ENCODE measurements around the gene DHRSX. TPM values are rescaled to one million over a fixed set of nuclear protein-coding genes. Genes with fewer than 3 reads are reported as not detected.
A peak's percentile ranks its signal among the peaks of the same experiment; 100 is the strongest.
"Not testable (repeated sequence)": the region's sequence is repeated elsewhere in the genome, so short reads cannot be mapped to it uniquely, and the experiment has no call there.

DHRSX gene
- total RNA-seq, 6 donors from 2014 or later: 18.2 to 34.8 (median 21.2) TPM

GRCh38 chrX:2507904-2508627 is 7.3 kb upstream of the DHRSX start:
- Histone ChIP-seq H3K27ac (no peak overlapping the region), H3K9me3 (no peaks in the 10 kb centered on the region), H3K36me3 (no peaks in the 10 kb centered on the region), H3K4me1 (no peaks in the 10 kb centered on the region), H3K4me3 (no peak overlapping the region), H3K27me3 (no peaks in the 10 kb centered on the region)
- TF ChIP-seq EP300 (IDR thresholded peaks at IDR 0.05): no peak
- no peak for TF ChIP-seq POLR2A (IDR thresholded peaks at IDR 0.05)
- no peak for TF ChIP-seq CTCF (IDR thresholded peaks at IDR 0.05)
- TF ChIP-seq POLR2AphosphoS5 (IDR thresholded peaks at IDR 0.05): no peak
- no peak for DNase-seq
- 74 to 82% methylated on average over 7 to 8 of the region's 8 CpGs for WGBS, 2 donors
- no peak for ATAC-seq (ENCODE audit: low FRiP score in 2 of 2)

DNA sequence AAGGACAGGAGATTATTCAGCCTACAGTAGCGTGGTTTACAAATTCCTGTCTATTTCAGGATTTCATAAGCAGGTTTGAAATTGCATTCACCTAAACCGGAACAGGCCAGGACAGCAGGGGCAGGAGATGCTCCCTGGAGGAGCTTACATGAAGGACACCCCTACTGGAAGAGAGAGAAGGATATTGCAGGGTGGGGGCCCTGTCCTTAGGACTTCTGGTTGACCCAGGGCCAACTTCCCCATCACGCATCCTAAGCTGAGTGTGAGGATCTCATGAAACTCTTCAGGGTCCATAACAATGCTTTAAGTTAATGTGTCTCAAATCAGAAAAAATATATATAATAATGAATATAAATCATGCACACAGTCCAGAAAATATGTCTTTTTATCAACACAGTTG is 6.4 kb upstream of the DHRSX start:
- WGBS, 2 donors: 84 to 92% methylated on average over 3 of the region's 3 CpGs
- Histone ChIP-seq H3K27ac (no peak overlapping the region), H3K9me3 (no peaks in the 10 kb centered on the region), H3K4me1 (peaks cover 0 to 4% (median under 1%) of the 10 kb centered on the region in 4 donors), H3K36me3 (no peaks in the 10 kb centered on the region), H3K27me3 (no peaks in the 10 kb centered on the region), H3K4me3 (no peak overlapping the region)
- DNase-seq: no peak
- no peak for ATAC-seq (ENCODE audit: low FRiP score in 2 of 2)
- TF ChIP-seq POLR2AphosphoS5 (IDR thresholded peaks at IDR 0.05) (no peak), CTCF (IDR thresholded peaks at IDR 0.05) (no peak), POLR2A (IDR thresholded peaks at IDR 0.05) (no peak), EP300 (IDR thresholded peaks at IDR 0.05) (no peak)

GRCh38 chrX:2505341-2505740 is 4.6 kb upstream of the DHRSX start:
- H3K4me1 ChIP-seq; DNase-seq; H3K27ac ChIP-seq; H3K9me3 ChIP-seq; H3K4me3 ChIP-seq; H3K36me3 ChIP-seq; H3K27me3 ChIP-seq; ATAC-seq (ENCODE audit: low FRiP score in 2 of 2): not testable (repeated sequence)
- WGBS, 2 donors: 89 to 95% methylated on average over 8 of the region's 8 CpGs

GRCh38 chrX:2504706-2505332 is 4.0 kb upstream of the DHRSX start:
- no peaks in the 10 kb centered on the region for H3K27me3 ChIP-seq
- TF ChIP-seq EP300 (IDR thresholded peaks at IDR 0.05): no peak
- TF ChIP-seq CTCF (IDR thresholded peaks at IDR 0.05): no peak
- WGBS, 2 donors: 63 to 78% methylated on average over 6 to 7 of the region's 7 CpGs
- DNase-seq (no peak), ATAC-seq (ENCODE audit: low FRiP score in 2 of 2) (no peak)
- no peaks in the 10 kb centered on the region for H3K9me3 ChIP-seq
- H3K4me3 ChIP-seq: no peak overlapping the region
- no peak overlapping the region for H3K27ac ChIP-seq
- H3K36me3 ChIP-seq: no peaks in the 10 kb centered on the region
- peaks cover under 1 to 9% (median 3%) of the 10 kb centered on the region in 4 donors for H3K4me1 ChIP-seq

DNA sequence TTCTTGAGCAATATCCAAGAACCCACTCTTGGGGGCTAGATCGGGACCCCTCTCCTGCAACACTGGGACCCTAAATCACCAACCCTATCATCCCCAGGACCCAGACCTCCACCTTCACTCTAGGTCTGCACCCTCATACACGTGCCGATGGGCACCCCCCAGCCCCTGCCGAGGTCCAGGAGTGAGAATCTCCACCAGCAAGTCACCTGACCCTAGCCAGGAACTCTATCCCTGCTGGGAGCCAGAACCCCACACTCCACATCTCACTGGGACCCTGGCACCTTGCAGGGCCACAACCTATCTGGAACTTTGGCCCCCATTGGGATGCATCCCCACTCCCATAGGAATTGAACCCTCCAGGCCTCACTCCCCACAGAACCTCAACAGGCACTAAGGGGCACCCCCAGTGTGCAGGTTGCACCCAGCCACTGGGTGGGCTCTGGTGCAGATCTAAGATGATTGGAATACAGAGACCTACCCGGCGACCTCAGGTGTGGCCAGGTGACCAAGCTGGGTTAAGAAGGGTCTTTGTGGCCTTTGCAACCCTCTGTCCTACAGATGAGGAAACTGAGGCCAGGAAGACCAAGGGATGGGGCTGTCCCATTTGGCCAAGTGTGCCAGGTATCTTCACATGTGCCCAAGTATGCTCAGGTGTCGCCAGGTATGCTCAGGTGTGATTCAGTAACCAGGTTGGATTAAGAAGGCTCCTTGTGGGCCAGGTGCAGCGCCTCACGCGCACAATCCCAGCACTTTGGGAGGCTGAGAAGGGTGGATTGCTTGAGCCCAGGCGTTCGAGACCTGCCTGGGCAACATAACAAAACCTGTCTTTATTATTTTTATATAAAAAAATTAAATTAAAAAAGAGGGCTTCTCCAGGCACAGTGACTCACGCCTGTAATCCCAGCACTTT is 3.1 kb upstream of the DHRSX start:
- WGBS, 2 donors: 92% methylated on average over 13 of the region's 13 CpGs
- peak in 1 of 2 donors; percentile 27 for DNase-seq
- no peak for TF ChIP-seq EP300 (IDR thresholded peaks at IDR 0.05)
- TF ChIP-seq POLR2AphosphoS5 (IDR thresholded peaks at IDR 0.05): no peak
- no peak for TF ChIP-seq CTCF (IDR thresholded peaks at IDR 0.05)
- no peak for TF ChIP-seq POLR2A (IDR thresholded peaks at IDR 0.05)

More for the DNA sequence above, 3.1 kb upstream of the DHRSX start:
- no peaks in the 10 kb centered on the region for H3K9me3 ChIP-seq
- H3K27me3 ChIP-seq: no peaks in the 10 kb centered on the region
- no peak overlapping the region for H3K27ac ChIP-seq
- no peak for ATAC-seq (ENCODE audit: low FRiP score in 2 of 2)
- H3K36me3 ChIP-seq: no peaks in the 10 kb centered on the region
- peaks cover 10 to 18% (median 13%) of the 10 kb centered on the region in 4 donors for H3K4me1 ChIP-seq
- no peak overlapping the region for H3K4me3 ChIP-seq

Measured in upper lobe of left lung (tissue), 6 donors.